HG02759 (cell line): Measurements from ENCODE around the gene MROH7.

Experiments used
- ATAC-seq: cut with Tn5 transposase; IDR thresholded peaks from one replicate; pipeline ENCODE4 v1.9.1; 2021; ENCODE audit warnings: mild to moderate bottlenecking, moderate library complexity; ENCODE audit not compliant: unreplicated experiment

The MROH7 gene

DNA sequence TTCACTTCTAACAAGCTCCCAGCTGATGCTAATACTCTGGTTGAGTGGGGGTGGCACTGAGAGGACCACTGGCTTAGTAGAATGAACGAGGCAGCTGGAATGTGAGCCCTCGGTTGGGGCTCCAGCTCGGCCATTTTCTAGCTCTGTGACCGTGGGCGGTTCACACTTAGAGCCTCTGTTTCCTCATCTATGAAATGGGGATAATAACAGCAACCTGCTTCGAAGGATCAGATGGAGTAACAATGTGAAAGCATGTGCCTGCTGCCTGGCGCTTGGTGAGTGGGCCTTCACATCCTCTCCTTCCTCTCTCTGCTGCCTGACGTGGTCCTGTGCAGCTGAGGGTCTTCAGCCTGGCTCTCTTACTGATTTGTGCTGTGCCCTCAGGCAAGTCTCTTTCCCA is 53.2 kb downstream of the MROH7 start:
- no peak for ATAC-seq

DNA sequence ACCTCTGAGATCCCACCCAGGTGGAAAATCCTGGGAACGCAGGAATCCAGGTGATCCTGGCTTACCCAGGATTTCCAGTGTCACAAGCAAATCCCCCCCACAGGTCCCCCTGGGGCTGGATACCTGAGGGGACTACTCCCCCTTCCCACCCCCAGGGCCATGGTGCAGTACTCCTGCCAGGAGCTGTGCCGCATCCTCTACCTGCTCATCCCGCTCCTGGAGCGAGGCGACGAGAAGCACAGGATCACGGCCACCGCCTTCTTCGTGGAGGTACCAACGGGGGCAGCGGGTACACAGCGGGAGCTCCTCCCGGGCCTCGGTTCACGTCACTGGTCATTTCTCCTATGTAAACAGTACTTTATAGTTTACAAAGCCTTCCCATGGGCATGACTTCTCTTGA is 53.6 kb downstream of the MROH7 start:
- ATAC-seq = no peak

DNA sequence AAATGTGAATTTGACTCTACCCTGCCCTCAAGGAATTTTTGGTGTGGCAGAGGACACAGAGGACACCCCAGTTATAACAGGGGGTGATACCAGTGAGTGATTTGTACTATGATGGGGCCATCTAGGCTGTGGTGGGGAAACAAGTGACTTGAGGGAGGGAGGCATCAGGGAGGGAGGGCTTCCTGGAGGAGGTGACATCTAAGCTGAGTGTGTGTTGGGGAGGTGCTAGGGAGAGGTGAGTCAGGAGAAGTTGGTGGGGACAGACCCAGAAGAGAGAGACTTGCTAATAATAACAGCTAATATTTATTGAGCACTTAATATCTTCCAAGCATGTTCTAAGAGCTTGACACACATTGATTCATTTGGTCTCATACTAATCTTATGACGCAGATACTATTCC is 54.2 kb downstream of the MROH7 start:
- no peak for ATAC-seq

DNA sequence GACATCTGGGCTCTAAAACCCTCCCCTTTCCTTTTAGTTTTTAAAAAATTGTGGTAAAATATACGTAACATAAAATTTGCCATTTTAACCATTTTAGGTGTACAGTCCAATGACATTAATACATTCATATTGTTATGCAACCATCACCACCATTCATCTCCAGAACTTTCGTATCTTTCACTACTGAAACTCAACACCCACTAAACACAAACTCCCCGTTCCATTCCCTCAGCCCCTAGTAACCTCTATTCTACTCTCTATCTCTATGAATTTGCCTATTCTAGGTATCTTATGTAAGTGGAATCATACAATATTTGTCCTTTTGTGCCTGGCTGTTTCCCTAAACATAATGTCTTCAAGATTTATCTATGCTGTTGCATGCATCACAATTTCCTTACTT is 54.7 kb downstream of the MROH7 start:
- no peak for ATAC-seq

DNA sequence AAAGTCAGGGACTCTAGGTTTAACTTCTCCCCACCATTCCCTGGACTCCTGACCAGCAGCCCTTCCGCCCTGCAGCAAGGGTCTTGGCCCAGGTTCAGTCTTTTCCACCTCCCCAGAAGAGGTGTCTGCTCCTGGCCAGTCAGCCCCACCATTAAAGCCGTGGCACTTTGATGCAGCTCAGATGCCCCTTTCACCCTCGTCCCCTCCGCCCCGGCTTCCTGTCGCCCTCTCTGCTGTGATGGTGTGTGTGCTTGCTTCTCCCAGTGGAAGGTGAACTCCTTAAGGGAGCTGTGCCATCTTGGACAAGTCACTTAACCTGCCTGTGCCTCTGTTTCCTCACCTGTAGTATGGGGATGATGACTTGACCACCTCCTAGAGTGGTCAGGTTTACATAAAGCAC is 56.3 kb downstream of the MROH7 start:
- no peak for ATAC-seq

DNA sequence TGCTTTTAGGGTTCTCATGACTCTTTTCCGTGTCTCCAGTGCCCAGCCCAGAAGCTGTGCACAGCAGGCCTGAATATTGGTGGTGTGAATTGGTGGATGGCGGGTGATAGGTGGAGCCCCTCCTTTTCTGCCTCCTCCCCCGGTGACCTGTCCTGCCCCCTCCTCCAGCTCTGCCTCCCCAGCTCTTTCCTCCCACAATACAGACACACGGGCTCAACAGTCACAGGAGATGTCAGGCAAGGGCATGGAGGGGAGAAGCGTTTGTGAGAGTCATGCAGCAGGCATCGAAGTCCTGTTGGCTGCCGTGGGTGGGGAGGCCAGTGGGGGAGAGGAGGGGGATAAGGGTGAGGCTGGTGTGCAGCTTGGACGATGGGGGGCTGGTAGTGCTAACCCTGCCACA is 56.8 kb downstream of the MROH7 start:
- no peak for ATAC-seq

DNA sequence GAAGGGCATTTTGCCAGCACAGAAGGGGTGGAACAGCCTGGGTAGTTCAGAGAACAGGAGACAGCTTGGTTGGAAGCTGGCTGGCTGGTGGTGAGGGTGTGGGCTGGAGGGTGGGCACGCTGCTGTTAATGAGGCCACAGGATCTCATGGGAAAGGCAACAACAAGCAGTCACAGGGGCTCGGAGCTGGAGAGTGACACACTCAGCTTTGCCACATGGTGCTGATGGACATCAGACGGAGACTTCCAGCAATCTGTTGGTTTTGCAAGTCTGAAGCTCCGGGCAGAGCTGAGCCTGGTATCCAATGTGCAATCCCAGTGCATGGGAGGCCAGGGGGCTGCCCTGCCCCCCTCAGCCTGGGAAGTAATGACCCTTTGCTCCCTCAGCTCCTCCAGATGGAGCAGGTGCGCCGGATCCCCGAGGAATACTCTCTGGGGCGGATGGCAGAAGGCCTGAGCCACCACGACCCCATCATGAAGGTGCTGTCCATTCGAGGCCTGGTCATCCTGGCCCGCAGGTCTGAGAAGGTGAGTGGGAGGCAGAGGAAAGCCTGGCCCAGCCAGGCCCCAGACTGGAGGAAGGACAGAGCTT is 58.4 kb downstream of the MROH7 start:
- no peak for ATAC-seq

DNA sequence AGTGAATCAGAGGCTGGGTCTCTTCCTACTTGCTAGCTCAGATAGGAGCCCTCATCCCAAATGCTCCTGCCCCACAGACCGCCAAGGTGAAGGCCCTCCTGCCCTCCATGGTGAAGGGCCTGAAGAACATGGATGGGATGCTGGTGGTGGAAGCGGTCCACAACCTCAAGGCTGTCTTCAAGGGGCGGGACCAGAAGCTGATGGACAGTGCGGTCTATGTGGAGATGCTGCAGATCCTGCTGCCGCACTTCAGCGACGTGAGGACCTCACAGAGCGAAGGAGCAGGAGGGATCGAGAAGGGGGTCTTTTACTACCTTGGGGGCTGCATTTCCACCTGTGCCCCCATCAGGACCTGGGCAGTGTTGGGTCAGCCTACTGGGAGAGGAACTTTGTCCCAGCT is 59.5 kb downstream of the MROH7 start:
- no peak for ATAC-seq

DNA sequence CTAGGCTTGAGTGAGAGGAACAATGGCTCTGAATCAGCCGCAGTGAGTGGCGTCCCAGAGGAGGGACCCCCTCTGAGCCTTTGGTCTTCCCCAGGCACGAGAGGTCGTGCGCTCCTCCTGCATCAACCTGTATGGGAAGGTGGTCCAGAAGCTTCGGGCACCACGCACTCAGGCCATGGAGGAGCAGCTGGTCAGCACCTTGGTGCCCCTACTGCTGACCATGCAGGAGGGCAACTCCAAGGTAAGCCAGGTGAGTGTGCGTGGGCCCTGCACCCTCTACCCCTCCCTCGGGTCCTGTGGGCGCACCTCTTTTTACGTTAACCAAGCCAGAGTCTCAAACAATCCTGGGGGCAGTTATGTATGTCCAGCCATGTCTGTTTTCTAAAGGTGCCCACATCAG is 60.4 kb downstream of the MROH7 start:
- ATAC-seq = no peak

DNA sequence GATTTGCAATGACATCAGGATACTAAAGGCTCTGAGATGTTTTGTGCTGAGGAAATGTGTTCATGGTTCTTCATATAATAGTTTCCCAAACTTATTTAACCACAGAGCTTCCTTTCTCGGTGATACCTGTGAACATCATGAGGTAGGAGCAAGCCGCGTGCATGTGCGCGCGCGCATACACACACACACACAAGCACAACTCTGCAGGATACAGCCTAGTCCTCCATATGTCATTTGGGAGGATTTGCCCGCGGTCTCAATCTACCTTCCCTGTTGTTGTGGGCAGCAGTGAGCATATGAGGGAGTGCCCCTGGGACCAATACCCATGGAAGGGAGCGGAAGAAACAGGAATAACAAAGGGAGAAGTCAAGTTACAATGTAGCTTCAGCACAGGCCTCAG is 61.9 kb downstream of the MROH7 start:
- no peak for ATAC-seq

DNA sequence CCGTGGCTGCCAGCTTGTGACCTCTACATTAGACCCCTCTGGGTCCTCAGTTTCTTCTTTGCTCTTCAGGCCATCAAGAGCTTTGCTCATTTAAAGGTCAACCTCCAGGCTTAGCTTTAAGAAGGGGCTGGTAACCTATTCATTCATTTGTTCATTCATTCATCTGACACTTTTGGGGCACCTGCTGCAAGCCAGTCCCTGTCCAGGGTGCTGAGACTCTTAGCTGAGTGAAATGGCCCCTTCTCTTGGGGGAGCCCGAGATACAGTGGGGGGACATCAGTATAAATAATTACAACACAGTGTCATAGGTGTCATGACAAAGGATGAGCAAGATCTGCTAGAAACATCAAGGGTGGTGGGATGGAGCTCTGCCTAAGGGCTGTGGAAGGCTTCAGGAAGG is 63.6 kb downstream of the MROH7 start:
- no peak for ATAC-seq

DNA sequence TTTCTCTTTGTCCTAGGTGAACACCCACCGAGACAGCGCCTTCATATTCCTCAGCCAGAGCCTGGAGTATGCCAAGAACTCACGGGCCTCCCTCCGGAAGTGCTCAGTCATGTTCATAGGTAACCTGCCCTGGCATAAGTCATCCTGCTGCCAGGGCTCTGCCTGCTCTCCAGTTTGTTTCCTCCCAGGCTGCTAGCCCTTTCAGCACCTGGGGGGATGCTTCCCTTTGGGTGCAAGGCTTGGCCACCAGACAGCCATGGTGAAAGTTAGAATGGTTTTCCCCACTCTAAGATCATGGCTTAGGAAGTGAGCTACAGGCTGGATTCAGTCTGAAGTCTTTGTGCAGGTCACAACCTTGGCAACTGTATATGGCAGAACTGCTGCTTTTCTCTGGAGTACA is 64.8 kb downstream of the MROH7 start:
- no peak for ATAC-seq

DNA sequence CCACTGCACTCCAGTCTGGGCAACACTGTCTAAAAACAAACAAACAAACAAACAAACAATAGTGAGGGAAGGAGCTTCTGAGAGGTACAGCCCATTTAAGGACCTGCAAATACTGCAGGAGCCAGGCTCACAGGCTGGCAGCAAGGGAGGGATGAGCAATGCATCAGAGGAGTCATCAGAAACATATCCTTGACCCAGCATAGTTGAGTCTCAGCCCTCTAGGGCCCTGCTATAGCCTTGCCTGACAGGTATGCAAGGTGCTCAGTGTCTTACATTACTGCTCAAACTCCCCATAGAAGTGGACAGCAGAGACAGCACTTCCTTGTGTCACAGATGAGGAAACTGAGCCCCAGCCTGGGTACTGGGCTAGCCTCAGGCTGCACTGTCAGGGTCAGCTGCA is 66.8 kb downstream of the MROH7 start:
- no peak for ATAC-seq

DNA sequence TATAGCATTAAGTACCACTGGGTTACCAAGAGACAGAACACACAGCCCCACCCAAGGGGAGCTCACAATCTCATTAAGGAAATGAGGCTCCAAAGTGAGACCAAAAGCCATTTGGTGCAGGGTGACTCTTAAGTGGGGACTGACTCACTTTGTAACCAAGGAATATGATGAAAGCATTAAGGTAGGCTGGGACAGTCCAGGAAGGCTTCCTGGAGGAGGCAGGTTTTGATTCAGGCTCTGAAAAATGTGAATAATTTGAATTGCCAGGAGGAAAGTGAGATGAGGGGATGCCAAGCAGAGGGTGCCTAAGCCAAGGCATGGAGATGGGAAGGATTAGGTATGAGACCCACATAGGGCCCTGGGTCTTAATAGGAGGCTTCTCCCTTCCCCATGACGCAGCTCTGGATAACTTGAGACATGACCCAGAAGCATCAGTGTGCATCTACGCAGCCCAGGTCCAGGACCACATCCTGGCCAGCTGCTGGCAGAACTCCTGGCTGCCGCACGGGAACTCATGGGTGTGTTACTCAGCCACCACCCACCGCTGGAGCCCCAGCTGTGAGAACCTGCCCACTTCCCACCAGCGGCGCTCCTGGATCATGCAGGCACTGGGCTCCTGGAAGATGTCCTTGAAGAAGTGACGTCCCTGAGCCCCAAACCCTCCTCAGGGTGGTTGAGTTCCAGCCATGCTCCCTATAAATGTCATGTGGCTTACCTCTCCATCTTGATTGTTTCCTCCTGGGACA is 68.1 kb downstream of the MROH7 start:
- ATAC-seq = no peak

DNA sequence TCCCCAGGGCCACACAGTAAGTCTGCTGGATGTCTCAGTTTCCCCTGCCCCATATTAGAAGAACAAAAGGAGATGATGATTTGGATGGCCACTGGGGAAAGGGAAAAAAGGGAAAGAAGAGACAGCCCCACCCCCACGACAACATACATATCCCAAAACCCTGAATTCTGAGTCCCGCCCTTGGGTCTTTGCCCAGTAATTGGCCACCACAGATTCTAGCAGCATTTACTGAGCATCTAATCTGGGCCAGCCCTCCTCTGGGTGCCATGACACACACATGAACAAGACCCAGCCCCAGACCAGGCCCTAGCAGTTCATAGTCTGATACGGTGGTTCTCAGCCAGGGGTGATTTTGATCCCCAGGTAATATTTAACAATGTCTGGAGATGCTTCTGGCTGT is 68.8 kb downstream of the MROH7 start:
- no peak for ATAC-seq

DNA sequence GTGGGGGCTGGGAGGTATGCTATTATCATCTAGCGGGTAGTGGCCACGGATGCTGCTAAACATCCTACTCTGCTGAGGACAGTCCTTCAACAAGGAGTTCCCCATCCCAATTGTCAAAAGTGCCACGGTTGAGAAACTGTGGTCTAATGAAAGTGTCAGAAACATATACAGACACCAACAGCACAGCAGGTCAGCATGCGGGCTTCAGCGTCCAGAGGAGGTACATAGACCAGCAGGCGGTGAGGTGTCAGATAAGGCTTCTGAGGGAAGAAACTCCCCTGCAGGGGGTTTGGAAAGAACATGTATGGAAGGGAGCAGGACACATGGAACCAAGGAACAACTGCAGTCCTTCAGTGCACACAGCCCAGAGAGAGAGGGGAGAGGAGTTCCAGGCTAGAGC is 69.3 kb downstream of the MROH7 start:
- ATAC-seq = no peak

DNA sequence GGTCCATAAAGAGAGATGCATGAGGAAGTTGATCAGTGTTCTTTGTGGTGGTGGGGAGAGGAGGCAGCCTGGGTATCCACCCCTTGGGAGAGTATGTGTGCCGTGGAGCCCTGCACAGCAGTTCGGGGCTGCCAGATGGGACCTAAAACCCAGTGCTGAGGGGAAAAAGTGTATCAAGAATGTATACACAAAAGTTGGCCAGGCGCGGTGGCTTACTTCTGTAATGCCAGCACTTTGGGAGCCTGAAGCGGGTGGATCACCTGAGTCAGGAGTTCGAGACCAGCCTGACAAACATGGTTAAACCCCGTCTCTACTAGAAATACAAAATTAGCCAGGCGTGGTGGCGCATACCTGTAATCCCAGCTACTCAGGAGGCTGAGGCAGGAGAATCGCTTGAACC is 70.0 kb downstream of the MROH7 start:
- ATAC-seq = no peak

DNA sequence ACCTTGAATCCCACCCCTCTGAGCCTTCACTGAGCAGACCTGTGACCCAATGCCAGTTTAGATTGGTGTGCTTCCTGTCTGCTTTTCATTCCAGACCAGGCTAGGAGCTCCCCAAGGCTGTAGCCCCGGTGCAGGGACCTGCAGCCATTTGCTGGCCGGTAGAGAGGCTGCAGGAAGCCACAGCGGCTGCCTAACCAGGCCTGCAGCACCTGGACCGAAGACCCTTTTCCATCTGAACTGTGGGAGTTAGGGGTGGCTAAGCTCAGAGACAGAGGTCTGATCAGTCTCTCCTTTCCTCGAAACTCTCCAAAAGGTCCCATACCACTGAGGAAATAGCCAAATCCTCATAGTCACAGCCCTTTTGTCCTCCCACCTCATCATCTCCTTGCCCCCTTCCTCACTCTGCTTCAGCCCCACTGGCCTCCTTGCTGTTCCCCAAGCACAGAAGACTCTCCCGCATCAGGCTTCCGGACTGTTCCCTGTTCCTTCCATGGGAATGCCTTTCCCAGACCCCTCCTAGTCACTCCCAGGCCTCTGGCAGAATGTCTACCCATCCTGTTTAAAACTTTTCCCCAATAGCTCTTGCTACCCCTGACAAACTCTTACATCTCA is 73.4 kb downstream of the MROH7 start:
- ATAC-seq = no peak

DNA sequence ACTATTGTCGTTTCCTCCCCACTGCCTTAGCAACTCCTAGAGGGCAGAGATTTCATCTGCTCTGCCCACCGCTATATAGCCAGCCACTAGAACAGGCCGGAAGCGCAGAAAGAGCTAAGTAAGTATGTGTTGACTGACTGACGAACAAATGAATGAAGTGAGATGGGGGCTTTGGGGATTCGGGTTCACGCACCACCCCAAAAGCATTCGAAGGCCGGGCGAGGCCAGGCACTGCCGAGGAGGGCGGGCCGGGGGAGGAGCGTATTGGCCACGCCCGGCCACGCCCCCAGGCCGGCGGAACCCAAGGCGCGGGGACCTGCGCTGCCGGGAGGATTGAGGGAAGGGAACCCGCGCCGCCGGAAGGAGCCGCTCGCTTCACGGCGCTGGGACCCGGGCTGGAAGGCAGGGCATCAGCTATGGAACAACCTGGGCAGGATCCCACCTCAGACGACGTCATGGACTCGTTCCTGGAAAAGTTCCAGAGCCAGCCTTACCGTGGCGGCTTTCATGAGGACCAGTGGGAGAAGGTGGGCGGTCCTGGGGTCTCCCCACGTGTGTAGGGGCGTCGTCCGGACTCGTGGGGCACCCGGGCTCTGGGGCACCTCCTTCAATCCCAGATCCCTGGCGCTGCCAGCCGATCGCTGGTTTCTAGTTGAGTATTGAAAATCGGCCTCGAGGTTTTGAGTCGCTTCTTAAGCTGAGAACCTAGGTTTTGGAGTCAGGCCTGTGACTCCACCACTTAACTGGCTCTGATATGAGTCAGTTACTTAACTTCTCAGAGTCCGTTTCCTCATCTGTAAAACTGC is 74.1 kb downstream of the MROH7 start, which contains the start of gene TTC4:
Gene TTC4 (plus strand): TSS at position 369 of the 806 bp plus-strand sequence. CDS start 48 bp downstream, at position 417.
- ATAC-seq = peak; percentile 97

DNA sequence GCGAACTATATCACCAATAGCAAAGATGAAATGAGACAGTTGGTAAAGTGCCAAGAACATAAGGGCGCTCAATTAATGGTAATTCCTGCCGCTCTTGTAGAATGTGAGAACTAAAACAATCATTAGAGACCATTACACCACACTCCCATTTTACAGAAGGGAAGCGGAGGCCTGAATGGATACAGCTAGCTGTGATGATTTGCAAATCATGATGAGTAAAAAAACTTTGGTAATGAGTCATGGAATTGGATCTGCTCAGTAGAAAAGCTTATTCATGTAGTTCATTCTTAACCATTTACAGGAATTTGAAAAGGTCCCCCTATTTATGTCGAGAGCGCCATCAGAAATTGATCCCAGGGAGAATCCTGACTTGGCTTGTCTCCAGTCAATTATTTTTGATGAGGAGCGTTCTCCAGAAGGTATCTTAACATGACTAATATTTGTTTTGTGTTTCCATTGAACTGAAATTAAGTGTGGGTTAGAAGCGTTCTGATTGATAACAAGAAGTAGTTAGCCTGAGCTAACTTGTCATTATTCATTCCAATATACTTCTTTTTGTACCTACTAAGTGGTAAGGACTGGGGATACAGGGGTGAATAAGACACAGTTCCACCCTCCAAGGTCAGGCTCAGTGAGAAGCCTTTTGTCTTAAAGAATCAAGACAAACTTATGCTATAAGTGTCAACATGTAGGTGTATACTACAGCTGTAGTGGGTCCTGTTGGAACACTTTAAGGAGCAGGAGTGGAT is 74.9 kb downstream of the MROH7 start:
- no peak for ATAC-seq

DNA sequence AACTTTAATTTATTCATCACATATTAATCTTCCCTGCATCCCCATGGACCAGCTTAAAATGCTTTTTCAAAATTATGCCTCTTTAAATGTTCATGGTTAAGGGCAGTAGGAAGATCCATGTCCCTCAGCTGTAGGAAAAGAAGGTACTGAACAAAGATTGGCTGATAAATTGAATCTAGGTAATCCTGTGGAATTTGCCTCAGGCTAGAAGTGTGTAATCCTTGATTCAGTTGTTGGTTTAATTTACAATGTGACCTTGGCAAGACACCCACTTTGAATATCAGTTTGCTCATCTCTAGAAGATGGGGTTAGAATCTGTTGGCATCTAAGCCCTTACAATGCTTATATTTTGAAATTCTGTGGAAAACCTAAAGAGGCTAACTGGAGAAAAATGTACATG is 80.1 kb downstream of the MROH7 start:
- ATAC-seq = no peak
